Calu3 (cell line): ENCODE measurements around the gene PSMB7. TPM values are rescaled to one million over a fixed set of nuclear protein-coding genes. Genes with fewer than 3 reads are reported as not detected.

ENCODE experiments used
- BruUV-seq: library from RNA; stranded (reverse); fragments of 400-500 nt; replicated peaks from 2 replicates; lab custom pipeline; 2021; lab: Mats Ljungman, UMichigan
- CTCF ChIA-PET: fragments of 300-600 bp; sonication (Branson Sonifier 250); formaldehyde crosslinking; loops from one replicate; lab custom pipeline; 2022; ENCODE audit warnings: antibody characterized with exemption; lab: Charles Lee
- DNase-seq: peaks from one replicate; pipeline ENCODE4 v3.0.0; 2022
- H3K27ac Mint-ChIP-seq: one replicate; pipeline ENCODE4 v1.8.0; 2022; ENCODE audit warnings: mixed read lengths; ENCODE audit not compliant: unreplicated experiment
- H3K27me3 Mint-ChIP-seq: one replicate; pipeline ENCODE4 v1.8.0; 2022; ENCODE audit warnings: mixed read lengths; ENCODE audit not compliant: unreplicated experiment
- H3K36me3 Mint-ChIP-seq: one replicate; pipeline ENCODE4 v1.8.0; 2022; ENCODE audit warnings: mild to moderate bottlenecking, moderate library complexity, mixed read lengths; ENCODE audit not compliant: insufficient read depth, unreplicated experiment
- H3K4me1 Mint-ChIP-seq: one replicate; pipeline ENCODE4 v1.8.0; 2022; ENCODE audit warnings: mild to moderate bottlenecking, low read depth, mixed read lengths; ENCODE audit not compliant: unreplicated experiment
- H3K4me3 Mint-ChIP-seq: one replicate; pipeline ENCODE4 v1.8.0; 2022; ENCODE audit warnings: mild to moderate bottlenecking, low read depth, moderate library complexity, mixed read lengths; ENCODE audit not compliant: unreplicated experiment
- H3K9me3 Mint-ChIP-seq: one replicate; pipeline ENCODE4 v1.8.0; 2022; ENCODE audit warnings: low read depth, mixed read lengths; ENCODE audit not compliant: unreplicated experiment
- CTCF ChIP-seq: fragments of 200-600 bp; IDR thresholded peaks from one replicate; pipeline ENCODE4 v1.8.0; 2022; ENCODE audit warnings: antibody characterized with exemption; ENCODE audit not compliant: unreplicated experiment
- intact Hi-C: fragments of 100-400 bp; cut with micrococcal nuclease; formaldehyde crosslinking; loops from one replicate; pipeline ENCODE4 v1.10.0; 2022; ENCODE audit not compliant: unreplicated experiment
- total RNA-seq: library from RNA; stranded (reverse); gene quantifications from 2 replicates; pipeline ENCODE4 v1.2.3, GENCODE V29; 2022

PSMB7 gene
- total RNA-seq, 1 experiment from 2014 or later: 137 TPM

GRCh38 chr9:124423591-124423990 is 8.3 kb upstream of the PSMB7 start:
- Mint-ChIP-seq H3K9me3 (no peaks in the 10 kb centered on the region), H3K36me3 (no peaks in the 10 kb centered on the region), H3K27me3 (peaks cover 35% of the 10 kb centered on the region), H3K4me1 (peaks cover 9% of the 10 kb centered on the region), H3K4me3 (no peak overlapping the region), H3K27ac (no peak overlapping the region)
- TF ChIP-seq CTCF: no peak
- intact Hi-C loops: no loop called here
- BruUV-seq: no TSS peak
- CTCF ChIA-PET: no interaction called here
- DNase-seq: no peak

DNA sequence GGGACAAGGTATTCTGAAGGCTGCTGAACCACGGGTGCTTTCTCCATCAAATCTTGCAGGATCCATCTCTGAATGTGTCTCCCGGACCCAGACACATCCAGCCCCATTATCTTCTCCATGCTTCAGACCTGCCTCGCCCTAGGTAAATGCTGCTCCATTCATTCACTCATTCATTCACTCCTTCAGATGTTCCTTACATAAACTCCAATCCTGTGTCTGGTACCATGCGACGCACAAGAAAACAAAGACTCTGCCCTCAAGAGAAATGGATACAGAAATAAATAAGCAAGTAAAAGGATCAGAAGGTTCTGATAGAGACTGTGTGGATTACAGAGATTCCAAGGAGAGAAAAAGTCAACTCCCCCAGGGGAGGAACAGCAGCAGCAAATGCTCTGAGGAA is 7.9 kb upstream of the PSMB7 start:
- Mint-ChIP-seq H3K27me3 (peaks cover 35% of the 10 kb centered on the region), H3K36me3 (no peaks in the 10 kb centered on the region), H3K27ac (no peak overlapping the region), H3K9me3 (no peaks in the 10 kb centered on the region), H3K4me3 (no peak overlapping the region), H3K4me1 (peaks cover 9% of the 10 kb centered on the region)
- DNase-seq: no peak
- intact Hi-C loops: no loop called here
- no peak for TF ChIP-seq CTCF
- CTCF ChIA-PET: no interaction called here
- no TSS peak for BruUV-seq

DNA sequence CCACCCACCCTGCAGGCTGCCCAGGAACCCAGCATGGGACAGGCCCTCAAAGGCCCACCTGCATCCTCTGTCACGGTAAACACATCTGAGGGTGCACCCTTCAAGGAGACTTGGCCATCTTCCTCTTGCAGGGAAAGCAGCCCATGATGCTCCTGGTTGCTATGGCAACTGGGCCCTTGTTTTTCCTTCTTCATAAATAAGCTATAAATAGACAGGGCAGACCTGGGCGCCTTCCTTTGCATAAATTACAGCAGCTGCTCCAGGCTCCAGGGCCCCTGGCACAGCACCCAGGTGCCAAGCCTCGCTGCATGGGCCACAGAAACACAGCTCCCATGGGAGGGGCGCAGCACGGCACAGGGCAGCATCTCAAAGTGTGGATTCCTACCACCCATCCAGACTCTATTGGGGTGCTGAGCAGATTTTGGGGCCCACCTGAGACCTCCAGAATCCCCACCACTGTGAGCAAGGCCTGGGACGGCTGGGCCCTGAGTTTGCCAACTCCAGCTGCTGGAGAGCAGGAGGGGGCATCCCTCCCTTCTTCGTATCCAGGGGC is 5.8 kb upstream of the PSMB7 start:
- no TSS peak for BruUV-seq
- H3K36me3 Mint-ChIP-seq: no peaks in the 10 kb centered on the region
- no peak for DNase-seq
- H3K9me3 Mint-ChIP-seq: no peaks in the 10 kb centered on the region
- H3K4me3 Mint-ChIP-seq: no peak overlapping the region
- H3K27ac Mint-ChIP-seq: no peak overlapping the region
- TF ChIP-seq CTCF: no peak
- peaks cover 9% of the 10 kb centered on the region for H3K4me1 Mint-ChIP-seq
- CTCF ChIA-PET: interaction anchor here (0.7 kb wide), 2 partner anchors 26 to 432 kb away, joined by 4 read pairs; partner anchors contain the start of gene WDR38
- H3K27me3 Mint-ChIP-seq: peaks cover 35% of the 10 kb centered on the region
- intact Hi-C loops: no loop called here

- H3K4me1 Mint-ChIP-seq: peaks cover 9% of the 10 kb centered on the region
Measured at GRCh38 chr9:124419832-124420489, 4.7 kb upstream of the PSMB7 start.

More at GRCh38 chr9:124419832-124420489, 4.7 kb upstream of the PSMB7 start:
- TF ChIP-seq CTCF: no peak
- Mint-ChIP-seq H3K36me3 (peaks cover 7% of the 10 kb centered on the region), H3K4me3 (no peak overlapping the region), H3K27me3 (peaks cover 35% of the 10 kb centered on the region), H3K9me3 (no peaks in the 10 kb centered on the region), H3K27ac (no peak overlapping the region)
- intact Hi-C loops: loop anchor here (2.0 to 10.0 kb wide), 3 partner anchors 62 to 295 kb away; no protein-coding TSS in a partner anchor
- BruUV-seq: no TSS peak
- CTCF ChIA-PET: no interaction called here
- no peak for DNase-seq
